Embryonic facial prominence (tissue), 1 donor: Measurements from ENCODE around the gene RPS6KB1.
A peak's percentile ranks its signal among the peaks of the same experiment; 100 is the strongest.
"Not testable (repeated sequence)": the region's sequence is repeated elsewhere in the genome, so short reads cannot be mapped to it uniquely, and the experiment has no call there.

ENCODE experiments used
- DNase-seq: peaks from one replicate; pipeline ENCODE4 v3.0.0-alpha.2; 2016; ENCODE audit errors: extremely low spot score

Gene RPS6KB1

DNA sequence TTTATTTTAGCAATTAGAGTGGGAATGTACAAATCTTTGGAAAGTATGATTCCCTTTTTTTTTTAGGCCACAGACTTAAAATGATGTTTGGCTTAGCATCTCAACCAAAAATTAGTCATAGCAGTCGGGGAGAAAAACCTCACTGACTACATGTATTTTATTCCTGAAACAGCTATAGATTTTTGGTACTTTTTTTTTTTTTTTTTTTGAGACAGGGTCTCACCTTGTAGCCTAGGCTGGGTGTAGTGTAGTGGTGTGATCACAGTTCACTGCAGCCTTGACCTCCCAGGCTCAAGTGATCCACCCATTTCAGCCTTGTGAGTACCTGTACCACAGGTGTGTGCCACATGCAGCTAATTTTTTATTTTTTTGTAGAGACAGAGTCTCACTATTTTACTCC, 48.2 kb downstream of the RPS6KB1 start:
- no peak for DNase-seq

DNA sequence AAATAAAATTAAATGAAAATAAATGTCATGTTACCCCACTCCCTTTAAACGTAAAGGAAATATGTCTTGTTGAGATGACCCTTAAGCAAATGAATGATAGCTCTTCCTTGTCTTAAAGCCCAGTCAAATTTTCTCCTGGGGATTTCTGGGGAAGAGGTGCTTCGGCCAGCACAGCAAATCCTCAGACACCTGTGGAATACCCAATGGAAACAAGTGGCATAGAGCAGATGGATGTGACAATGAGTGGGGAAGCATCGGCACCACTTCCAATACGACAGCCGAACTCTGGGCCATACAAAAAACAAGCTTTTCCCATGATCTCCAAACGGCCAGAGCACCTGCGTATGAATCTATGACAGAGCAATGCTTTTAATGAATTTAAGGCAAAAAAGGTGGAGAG, 53.5 kb downstream of the RPS6KB1 start:
- not testable (repeated sequence) for DNase-seq

DNA sequence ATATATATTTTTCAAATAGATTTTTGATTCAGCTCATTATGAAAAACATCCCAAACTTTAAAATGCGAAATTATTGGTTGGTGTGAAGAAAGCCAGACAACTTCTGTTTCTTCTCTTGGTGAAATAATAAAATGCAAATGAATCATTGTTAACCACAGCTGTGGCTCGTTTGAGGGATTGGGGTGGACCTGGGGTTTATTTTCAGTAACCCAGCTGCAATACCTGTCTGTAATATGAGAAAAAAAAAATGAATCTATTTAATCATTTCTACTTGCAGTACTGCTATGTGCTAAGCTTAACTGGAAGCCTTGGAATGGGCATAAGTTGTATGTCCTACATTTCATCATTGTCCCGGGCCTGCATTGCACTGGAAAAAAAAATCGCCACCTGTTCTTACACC, 54.4 kb downstream of the RPS6KB1 start:
- not testable (repeated sequence) for DNase-seq

DNA sequence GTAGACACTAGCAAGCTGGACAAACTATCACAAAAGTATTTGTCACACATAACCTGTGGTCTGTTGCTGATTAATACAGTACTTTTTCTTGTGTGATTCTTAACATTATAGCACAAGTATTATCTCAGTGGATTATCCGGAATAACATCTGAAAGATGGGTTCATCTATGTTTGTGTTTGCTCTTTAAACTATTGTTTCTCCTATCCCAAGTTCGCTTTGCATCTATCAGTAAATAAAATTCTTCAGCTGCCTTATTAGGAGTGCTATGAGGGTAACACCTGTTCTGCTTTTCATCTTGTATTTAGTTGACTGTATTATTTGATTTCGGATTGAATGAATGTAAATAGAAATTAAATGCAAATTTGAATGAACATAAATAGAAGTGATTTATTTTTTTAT, 57.1 kb downstream of the RPS6KB1 start:
- DNase-seq = no peak

DNA sequence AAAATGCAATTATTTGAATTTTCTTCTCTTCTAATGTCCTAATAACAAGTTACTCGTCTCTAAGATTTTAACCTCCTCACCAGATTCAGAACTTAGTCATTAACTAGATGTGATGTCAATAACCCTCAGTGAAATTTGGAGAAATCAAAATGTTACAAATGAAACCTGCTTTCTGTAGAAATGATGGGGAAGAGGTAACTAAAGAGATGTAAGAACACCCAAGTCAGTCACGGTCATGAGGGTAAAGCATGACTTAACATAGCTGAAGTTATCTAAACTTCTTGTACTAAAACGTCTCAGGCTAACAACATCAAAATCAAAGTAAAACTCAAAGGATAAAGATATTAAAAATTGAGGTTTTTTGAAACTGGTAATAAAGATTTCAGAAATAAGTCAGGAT, 61.9 kb downstream of the RPS6KB1 start:
- no peak for DNase-seq

DNA sequence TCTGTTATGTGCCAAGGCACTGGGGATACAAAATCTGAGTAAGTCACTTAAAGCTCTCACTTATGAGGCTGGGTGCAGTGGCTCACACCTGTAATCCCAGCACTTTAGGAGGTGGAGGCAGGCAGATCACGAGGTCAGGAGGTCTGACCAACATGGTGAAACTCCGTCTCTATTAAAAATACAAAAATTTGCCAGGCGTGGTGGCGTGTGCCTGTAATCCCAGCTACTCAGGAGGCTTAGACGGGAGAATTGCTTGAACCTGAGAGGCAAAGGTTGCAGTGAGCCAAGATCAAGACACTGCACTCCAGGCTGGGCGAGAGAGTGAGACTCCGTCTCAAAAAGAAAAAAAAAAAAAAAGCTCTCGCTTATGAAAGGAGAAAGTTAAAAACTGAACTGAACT, 66.7 kb downstream of the RPS6KB1 start:
- not testable (repeated sequence) for DNase-seq

DNA sequence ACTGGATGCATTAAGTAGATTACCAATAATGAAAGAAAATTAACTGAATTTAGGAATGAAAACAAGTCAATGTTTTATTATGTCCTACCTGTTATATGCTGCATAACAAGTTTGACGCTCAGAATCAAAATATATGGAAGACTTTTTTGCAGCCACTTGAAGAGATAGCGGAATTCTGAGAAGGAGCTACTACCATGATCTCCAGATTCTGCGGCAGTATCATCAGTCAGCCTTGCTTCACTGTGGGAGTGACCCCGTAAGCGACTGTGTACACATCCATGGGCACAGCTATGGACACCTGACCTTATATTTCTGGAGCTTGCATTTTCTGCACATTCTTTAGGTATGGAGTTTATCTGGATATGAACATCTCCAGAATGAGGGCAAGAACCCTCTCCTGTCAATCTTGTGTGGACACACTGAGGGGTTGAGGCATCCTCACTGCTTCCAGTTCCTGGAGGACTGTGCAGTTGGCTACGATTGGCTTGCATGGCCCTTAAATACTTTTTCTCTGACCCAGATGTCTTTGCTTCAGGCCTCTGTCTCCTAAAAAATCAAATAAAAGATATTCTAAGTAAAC, 69.9 kb downstream of the RPS6KB1 start:
- no peak for DNase-seq

DNA sequence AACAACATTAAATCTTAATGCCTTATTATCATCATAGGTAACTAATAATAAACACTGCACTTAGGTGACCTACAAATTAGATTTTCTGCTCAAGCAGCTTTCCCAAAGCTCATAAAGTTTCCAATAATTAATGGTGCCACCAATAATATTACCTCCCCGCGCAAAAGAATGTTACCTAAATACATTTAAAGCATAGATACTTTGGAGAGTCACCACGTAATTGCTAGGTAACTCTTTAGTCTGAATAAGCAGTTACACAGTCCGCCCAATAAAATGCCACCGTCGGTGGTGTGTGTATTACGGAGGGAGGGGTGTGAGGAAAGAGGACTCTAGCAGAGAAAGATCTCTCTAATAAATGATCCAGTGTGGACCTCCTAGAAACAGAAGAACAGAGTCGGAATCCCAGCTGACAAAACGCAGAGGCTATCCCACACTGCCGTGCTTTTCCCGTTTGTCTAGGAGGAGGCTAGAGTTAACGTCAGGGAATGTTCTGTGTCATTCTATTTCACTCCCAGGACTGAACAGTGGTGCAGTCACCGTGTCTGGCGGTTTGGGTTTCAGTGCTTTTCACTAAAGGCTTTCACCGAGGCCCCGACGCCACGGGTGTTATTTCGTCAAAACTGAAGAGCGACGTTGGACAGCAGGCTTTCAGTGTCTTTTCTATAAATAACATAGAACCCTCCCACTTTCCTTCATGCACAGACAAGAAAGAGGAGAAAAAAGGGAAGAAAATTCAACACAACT, 71.0 kb downstream of the RPS6KB1 start:
- DNase-seq = peak; percentile 17

DNA sequence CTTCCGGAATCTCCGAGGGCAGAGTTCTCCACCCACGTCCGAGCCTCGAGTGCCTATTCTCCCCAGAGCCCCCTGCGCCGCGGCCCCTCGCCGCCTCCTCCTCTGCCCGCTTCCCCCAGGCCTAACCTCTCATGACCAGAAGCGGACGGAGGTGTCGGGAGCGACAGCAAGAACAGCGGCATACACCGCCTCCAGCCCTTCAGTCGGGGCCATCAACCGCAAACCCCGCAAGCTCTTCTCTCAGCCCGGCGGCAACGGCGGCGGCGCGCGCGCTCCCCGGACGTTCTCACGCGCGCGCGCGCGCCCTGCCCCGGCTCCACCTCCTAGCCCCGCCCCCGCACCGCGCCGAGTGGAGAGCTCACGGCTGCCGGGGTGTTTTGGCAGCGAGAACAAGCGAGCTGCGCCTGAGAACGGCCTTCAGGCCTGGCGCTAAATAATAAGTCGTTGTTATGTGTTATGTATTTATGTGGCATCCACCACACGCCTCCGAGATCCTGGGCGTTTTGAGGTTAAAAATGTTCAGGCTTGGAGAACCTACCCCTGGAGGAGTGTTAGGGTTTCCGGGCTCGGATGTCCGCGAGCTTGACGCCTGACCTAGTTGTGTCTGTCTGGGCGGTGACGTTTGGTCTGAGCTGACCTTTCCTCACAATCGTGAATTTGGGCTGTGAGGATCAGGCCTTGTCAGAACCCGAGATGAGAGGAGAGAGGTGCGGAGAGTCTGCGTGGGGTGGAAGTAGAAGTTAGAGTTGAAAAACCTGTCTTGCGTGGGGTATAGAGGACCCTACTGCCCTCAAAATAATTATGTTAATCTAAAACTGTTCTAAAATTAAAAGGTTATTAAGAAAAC, 71.8 kb downstream of the RPS6KB1 start, which contains the start of gene RNFT1:
RNFT1 (minus strand) TSS at position 259 of the 847 bp plus-strand sequence; CDS start at position 182, 77 bp downstream.
- DNase-seq = peak; percentile 75

DNA sequence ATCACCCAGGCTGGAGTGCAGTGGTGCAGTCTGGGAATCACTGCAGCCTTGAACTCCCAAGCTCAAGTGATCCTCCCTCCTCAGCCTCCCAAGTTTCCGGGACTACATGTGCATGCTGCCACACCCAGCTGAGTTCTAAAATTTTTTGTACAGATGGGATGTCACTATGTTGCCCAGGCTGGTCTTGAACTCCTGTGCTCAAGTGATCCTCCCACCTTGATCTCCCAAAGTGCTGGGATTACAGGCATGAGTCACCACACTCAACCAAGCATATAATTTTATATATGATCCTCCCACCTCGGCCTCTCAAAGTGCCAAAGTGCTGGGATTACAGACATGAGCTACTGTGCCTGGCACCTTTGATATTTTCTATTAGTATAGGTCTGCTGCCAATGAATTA, 78.8 kb downstream of the RPS6KB1 start:
- DNase-seq = not testable (repeated sequence)

DNA sequence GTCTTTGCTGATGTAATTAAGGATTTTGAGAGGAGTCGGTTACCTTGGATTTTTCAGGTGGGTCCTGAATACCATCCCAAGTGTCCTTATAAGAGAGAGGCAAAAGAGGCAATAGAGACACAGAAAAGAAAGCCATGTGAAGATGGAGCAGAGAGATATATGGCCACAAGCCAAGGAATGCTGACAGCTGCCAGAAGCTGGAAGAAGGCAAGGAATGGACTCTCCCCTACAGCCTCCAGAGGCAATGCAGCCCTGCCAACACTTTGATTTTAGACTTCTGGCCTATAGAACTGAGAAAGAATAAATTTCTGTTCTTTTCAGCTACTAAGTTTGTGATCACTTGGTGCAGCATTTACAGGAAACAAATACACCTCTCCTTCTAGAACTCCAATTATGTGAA, 79.9 kb downstream of the RPS6KB1 start:
- DNase-seq = no peak

DNA sequence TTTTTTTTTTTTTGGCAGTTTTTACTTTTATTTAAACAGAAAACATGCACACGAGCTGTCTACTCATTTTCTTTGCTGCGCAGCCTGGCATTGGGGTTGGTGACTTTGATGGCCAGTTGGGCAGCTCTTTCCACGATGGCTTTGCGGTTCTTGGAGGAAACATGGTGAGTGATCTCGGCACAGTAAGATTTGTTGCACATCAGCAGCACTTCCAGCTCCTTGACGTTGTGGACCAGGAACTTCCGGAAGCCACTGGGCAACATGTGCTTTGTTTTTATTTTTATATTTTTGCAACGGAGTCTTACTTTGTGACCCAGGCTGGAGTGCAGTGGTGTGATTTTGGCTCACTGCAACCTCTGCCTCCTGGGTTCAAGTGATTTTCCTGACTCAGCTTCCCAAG, 80.6 kb downstream of the RPS6KB1 start:
- not testable (repeated sequence) for DNase-seq

DNA sequence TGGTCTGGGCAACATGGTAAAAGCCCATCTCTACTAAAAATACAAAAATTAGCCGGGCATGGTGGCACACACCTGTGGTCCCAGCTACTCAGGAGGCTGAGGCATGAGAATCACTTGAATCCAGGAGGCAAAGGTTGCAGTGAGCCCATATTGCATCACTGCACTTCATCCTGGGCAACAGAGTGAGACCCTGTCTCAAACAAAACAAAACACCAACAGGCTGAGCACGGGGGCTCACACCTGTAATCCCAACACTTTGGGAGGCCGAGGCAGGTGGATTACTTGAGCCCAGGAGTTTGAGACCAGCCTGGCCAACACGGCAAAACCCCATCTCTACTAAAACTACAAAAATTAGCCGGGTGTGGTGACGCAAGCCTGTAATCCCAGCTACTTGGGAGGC, 82.2 kb downstream of the RPS6KB1 start:
- not testable (repeated sequence) for DNase-seq

DNA sequence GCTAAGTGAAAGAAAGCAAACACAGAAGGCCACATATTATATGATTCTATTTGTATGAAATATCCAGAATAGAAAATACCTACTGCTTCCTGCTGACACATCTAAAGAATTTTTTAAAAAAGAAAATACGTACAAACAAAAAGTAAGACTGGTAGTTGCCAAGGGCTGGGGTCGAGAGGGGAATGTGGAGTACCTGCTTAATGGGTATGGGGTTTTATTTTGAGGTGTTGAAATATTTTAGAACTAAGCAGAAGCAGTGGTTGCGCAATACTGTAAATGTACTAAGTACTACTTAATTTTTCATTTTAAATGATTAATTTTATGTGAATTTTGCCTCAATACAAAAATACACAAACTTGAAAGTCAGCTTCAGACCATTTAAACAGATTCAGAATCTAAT, 103.7 kb downstream of the RPS6KB1 start:
- not testable (repeated sequence) for DNase-seq
